Naive thymus-derived CD4-positive, alpha-beta T cell (primary cell): ENCODE measurements around the gene SLC1A1. TPM values are rescaled to one million over a fixed set of nuclear protein-coding genes. Genes with fewer than 3 reads are reported as not detected.

Experiments
- ATAC-seq: fragments of 150-1000 bp; cut with Tn5 transposase; 2 replicates; pipeline ENCODE4 v1.10.0; 2021; ENCODE audit warnings: mild to moderate bottlenecking, moderate library complexity
- CTCF ChIA-PET: fragments of 350-600 bp; sonication (Branson Sonifier 250); formaldehyde crosslinking; loops from one replicate; lab custom pipeline; 2021; ENCODE audit warnings: antibody characterized with exemption; lab: Charles Lee
- POLR2A ChIA-PET: fragments of 350-600 bp; sonication (Branson Sonifier 250); formaldehyde crosslinking; loops from one replicate; lab custom pipeline; 2021; ENCODE audit warnings: antibody characterized with exemption, inconsistent platforms; lab: Charles Lee
- DNase-seq, 9 donors: peaks; one replicate each; pipeline versions ENCODE4 v3.0.0 to v3.0.0-alpha.2; 2020 to 2022; ENCODE audit warnings: mixed read lengths in 1 of 9
- H3K27ac ChIP-seq: one replicate; pipeline ENCODE4 v1.7.0; 2013; ENCODE audit warnings: mild to moderate bottlenecking, low read depth, low read length, moderate library complexity
- H3K27me3 ChIP-seq, 2 donors: one replicate each; pipeline ENCODE4 v1.7.0; 2013; ENCODE audit warnings: low read length in 2 of 2, mild to moderate bottlenecking in 2 of 2, moderate library complexity in 2 of 2; ENCODE audit not compliant: control insufficient read depth in 2 of 2, insufficient read depth in 2 of 2
- H3K36me3 ChIP-seq, 3 experiments: 1 replicate in 2 of 3; 2 replicates in 1 of 3; pipeline ENCODE4 v1.7.0; 2013; ENCODE audit warnings: low read length in 3 of 3, mild to moderate bottlenecking in 3 of 3, moderate library complexity in 1 of 3; ENCODE audit not compliant: insufficient read depth in 3 of 3, control insufficient read depth in 2 of 3
- H3K4me1 ChIP-seq, 2 donors: one replicate each; pipeline ENCODE4 v1.7.0; 2013; ENCODE audit warnings: low read length in 2 of 2, mild to moderate bottlenecking in 2 of 2, moderate library complexity in 1 of 2; ENCODE audit not compliant: control insufficient read depth in 2 of 2, insufficient read depth in 2 of 2
- H3K4me3 ChIP-seq: 2 replicates; pipeline ENCODE4 v1.7.0; 2013; ENCODE audit warnings: mild to moderate bottlenecking, low read length
- H3K9me3 ChIP-seq, 3 experiments: 1 replicate in 2 of 3; 2 replicates in 1 of 3; pipeline ENCODE4 v1.7.0; 2013; ENCODE audit warnings: low read length in 3 of 3; ENCODE audit not compliant: control insufficient read depth in 2 of 3
- H3K27ac Mint-ChIP-seq, 9 donors: one replicate each; pipeline ENCODE4 v1.8.0; 2020 to 2022; ENCODE audit warnings: mixed read lengths in 9 of 9, mild to moderate bottlenecking in 8 of 9, moderate library complexity in 5 of 9, inconsistent platforms in 2 of 9
- H3K27me3 Mint-ChIP-seq, 5 donors: one replicate each; pipeline ENCODE4 v1.8.0; 2021 to 2022; ENCODE audit warnings: mixed read lengths in 5 of 5, mild to moderate bottlenecking in 1 of 5
- H3K36me3 Mint-ChIP-seq, 5 donors: one replicate each; pipeline ENCODE4 v1.8.0; 2020 to 2022; ENCODE audit warnings: mixed read lengths in 5 of 5, mild to moderate bottlenecking in 3 of 5, inconsistent platforms in 1 of 5
- H3K4me1 Mint-ChIP-seq, 7 donors: one replicate each; pipeline ENCODE4 v1.8.0; 2020 to 2022; ENCODE audit warnings: mixed read lengths in 7 of 7, mild to moderate bottlenecking in 3 of 7, inconsistent platforms in 1 of 7
- H3K4me3 Mint-ChIP-seq, 10 donors: one replicate each; pipeline ENCODE4 v1.8.0; 2020 to 2022; ENCODE audit warnings: mild to moderate bottlenecking in 10 of 10, mixed read lengths in 10 of 10, moderate library complexity in 6 of 10, inconsistent platforms in 2 of 10
- H3K9me3 Mint-ChIP-seq, 11 donors: one replicate each; pipeline ENCODE4 v1.8.0; 2020 to 2022; ENCODE audit warnings: mixed read lengths in 11 of 11, mild to moderate bottlenecking in 4 of 11, inconsistent platforms in 1 of 11, moderate library complexity in 1 of 11
- intact Hi-C, 2 donors: fragments of 100-400 bp; cut with micrococcal nuclease; formaldehyde crosslinking; loops; one replicate each; pipeline ENCODE4 v1.15.1; 2023
- polyA plus RNA-seq, 2 donors: library from polyadenylated mRNA; unstranded; fragments of 300-500 nt; fragmentation: Illumina TruSeq; gene quantifications; one replicate each; pipeline ENCODE4 v1.2.3, GENCODE V29; 2021
- total RNA-seq, 6 experiments: library from RNA in 5 of 6; stranded (reverse) in 5 of 6; gene quantifications; 1 replicate in 5 of 6; 2 replicates in 1 of 6; pipeline ENCODE4 v1.2.3 and lab custom pipeline; 2021 to 2026

Gene SLC1A1
- total and polyA plus RNA-seq, 7 experiments from 2014 or later, result 0.12 TPM; not detected in 6

DNA sequence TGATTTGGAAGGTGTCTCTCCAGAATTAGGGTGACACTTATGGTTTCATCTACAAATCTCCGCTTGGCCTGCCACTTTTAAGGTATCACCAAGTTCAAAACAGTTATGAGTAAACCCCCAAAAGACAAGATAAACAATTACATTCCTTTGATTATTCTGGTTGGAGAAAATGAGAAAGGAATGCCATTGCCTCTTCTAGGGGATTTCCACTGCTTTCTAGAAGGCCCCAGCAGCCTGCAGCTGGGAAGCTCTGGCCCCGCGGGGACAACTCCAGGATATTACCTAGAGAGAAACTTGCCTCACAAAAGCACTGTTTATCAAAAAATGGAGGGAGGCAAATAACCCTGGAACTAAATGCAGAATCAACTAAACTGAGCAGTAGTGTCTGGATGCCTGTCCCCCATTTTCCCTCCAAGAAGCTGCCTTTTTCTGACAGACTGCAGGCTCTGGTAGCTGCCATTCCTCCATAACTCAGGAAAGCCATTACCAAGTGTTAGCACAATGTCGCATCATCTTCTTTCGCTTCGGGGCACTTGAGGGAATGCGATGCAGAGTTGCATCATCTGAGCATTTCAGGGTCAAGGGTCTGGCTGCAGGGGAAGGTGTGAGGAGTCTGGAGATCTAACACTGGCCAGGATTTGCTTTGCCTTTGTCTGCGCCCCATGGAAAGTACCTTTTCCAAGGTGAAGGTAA lies 100.3 kb downstream of the SLC1A1 start:
- H3K36me3 Mint-ChIP-seq, result peaks cover 0 to 20% (median 5%) of the 10 kb centered on the region in 5 donors

DNA sequence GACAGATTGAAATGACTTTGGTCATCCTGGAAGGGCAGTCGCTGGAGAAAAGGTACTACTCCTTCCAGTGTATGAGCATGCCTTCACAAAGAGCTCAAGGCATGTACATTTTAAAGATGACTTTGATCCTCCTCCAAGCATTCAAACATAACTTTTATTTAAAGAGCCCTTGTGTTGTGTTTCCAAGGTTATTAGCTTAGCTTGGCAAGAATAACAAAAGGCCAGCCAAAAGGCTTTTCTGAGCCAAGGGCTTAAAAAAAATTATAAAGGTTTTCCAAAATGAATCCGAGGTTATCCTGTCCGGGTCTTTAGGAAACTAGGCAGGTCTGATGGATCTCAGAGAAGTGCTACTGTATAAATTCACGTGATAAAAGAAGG lies 100.8 kb downstream of the SLC1A1 start:
- DNase-seq (no peak), ATAC-seq (no peak)
- ChIA-PET POLR2A (interaction anchor here (0.6 to 1.5 kb wide), 2 partner anchors 18 to 181 kb away, joined by 4 to 5 read pairs; no protein-coding TSS in a partner anchor), CTCF (no interaction called here)
- H3K36me3 ChIP-seq, result no peaks in the 10 kb centered on the region
- H3K36me3 Mint-ChIP-seq, result peaks cover 0 to 20% (median 5%) of the 10 kb centered on the region in 5 donors
- H3K9me3 Mint-ChIP-seq, result peaks cover 0 to 6% (median 0%) of the 10 kb centered on the region in 11 donors
- no peak overlapping the region for H3K4me3 Mint-ChIP-seq
- H3K4me1 Mint-ChIP-seq, result peaks cover 11 to 32% (median 26%) of the 10 kb centered on the region in 7 donors
- intact Hi-C loops, result no loop called here
- H3K27ac ChIP-seq, result no peak overlapping the region
- no peaks in the 10 kb centered on the region for H3K27me3 ChIP-seq
- peak overlapping the region in 2 of 9 donors; percentile 8 to 30 for H3K27ac Mint-ChIP-seq
- no peak overlapping the region for H3K4me3 ChIP-seq
- peaks cover 0 to 8% (median 0%) of the 10 kb centered on the region in 5 donors for H3K27me3 Mint-ChIP-seq
- H3K4me1 ChIP-seq, result peaks cover 9 to 17% of the 10 kb centered on the region in 2 donors
- H3K9me3 ChIP-seq, result no peaks in the 10 kb centered on the region

More for the DNA sequence above, 100.3 kb downstream of the SLC1A1 start:
- H3K36me3 ChIP-seq, result no peaks in the 10 kb centered on the region
- intact Hi-C loops, result no loop called here
- Mint-ChIP-seq H3K9me3 (peaks cover 0 to 6% (median 0%) of the 10 kb centered on the region in 11 donors), H3K4me1 (peaks cover 8 to 26% (median 21%) of the 10 kb centered on the region in 7 donors), H3K27ac (peak overlapping the region in 1 of 9 donors; percentile 8), H3K4me3 (no peak overlapping the region), H3K27me3 (peaks cover 0 to 8% (median 0%) of the 10 kb centered on the region in 5 donors)
- no peak for DNase-seq
- ATAC-seq, result no peak
- peaks cover 3 to 12% of the 10 kb centered on the region in 2 donors for H3K4me1 ChIP-seq
- no peak overlapping the region for H3K27ac ChIP-seq
- no peaks in the 10 kb centered on the region for H3K27me3 ChIP-seq
- ChIA-PET POLR2A (interaction anchor here (0.6 to 1.5 kb wide), 2 partner anchors 17 to 181 kb away, joined by 4 to 5 read pairs; no protein-coding TSS in a partner anchor), CTCF (no interaction called here)
- H3K4me3 ChIP-seq, result no peak overlapping the region
- no peaks in the 10 kb centered on the region for H3K9me3 ChIP-seq

DNA sequence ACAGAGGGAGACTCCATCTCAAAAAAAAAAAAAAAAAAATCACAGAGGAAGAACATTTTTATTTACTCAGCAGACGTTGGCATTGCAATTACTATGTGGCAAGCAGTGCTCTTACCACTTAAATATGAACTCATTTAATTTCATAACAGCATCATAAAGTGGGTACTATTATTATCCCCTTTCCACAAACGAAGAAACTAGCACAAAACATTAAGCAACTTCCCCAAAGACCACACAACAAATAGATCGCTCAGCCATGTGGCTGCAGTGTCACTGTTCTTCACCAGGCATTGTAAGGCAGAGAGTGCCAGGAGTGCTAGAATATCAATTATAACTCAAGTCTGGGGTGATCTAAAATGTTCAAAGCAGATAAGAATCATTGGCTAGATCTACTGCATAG lies 102.0 kb downstream of the SLC1A1 start:
- intact Hi-C loops, result no loop called here
- Mint-ChIP-seq H3K27me3 (peaks cover 0 to 7% (median 0%) of the 10 kb centered on the region in 5 donors), H3K4me3 (no peak overlapping the region), H3K36me3 (peaks cover 0 to 20% (median 5%) of the 10 kb centered on the region in 5 donors), H3K9me3 (peaks cover 0 to 6% (median 0%) of the 10 kb centered on the region in 11 donors), H3K27ac (peak overlapping the region in 2 of 9 donors; percentile 0 to 7), H3K4me1 (peaks cover 20 to 43% (median 35%) of the 10 kb centered on the region in 7 donors)
- DNase-seq, result no peak
- Histone ChIP-seq H3K4me1 (peaks cover 19 to 26% of the 10 kb centered on the region in 2 donors), H3K4me3 (no peak overlapping the region), H3K27ac (no peak overlapping the region), H3K27me3 (no peaks in the 10 kb centered on the region), H3K36me3 (no peaks in the 10 kb centered on the region), H3K9me3 (no peaks in the 10 kb centered on the region)
- ChIA-PET CTCF (no interaction called here), POLR2A (interaction anchor here (0.6 to 1.3 kb wide), 2 partner anchors 19 to 23 kb away, joined by 3 to 8 read pairs; no protein-coding TSS in a partner anchor)
- no peak for ATAC-seq

GRCh38 chr9:4592886-4593285 lies 102.6 kb downstream of the SLC1A1 start:
- H3K27me3 Mint-ChIP-seq, result peaks cover 0 to 5% (median 0%) of the 10 kb centered on the region in 5 donors
- Histone ChIP-seq H3K4me1 (peaks cover 23 to 32% of the 10 kb centered on the region in 2 donors), H3K36me3 (no peaks in the 10 kb centered on the region), H3K27me3 (no peaks in the 10 kb centered on the region), H3K4me3 (no peak overlapping the region), H3K9me3 (no peaks in the 10 kb centered on the region), H3K27ac (no peak overlapping the region)
- ChIA-PET CTCF (interaction anchor here (1.2 kb wide), 1 partner anchor 20 kb away, joined by 3 read pairs; no protein-coding TSS in a partner anchor), POLR2A (interaction anchor here (0.6 to 1.3 kb wide), 2 partner anchors 20 to 22 kb away, joined by 3 to 8 read pairs; no protein-coding TSS in a partner anchor)
- H3K4me1 Mint-ChIP-seq, result peaks cover 21 to 49% (median 41%) of the 10 kb centered on the region in 7 donors
- no peak overlapping the region for H3K4me3 Mint-ChIP-seq
- H3K27ac Mint-ChIP-seq, result peak overlapping the region in 3 of 9 donors; percentile 7 to 83 (median 46)
- peaks cover 0 to 6% (median 0%) of the 10 kb centered on the region in 11 donors for H3K9me3 Mint-ChIP-seq
- DNase-seq (no peak), ATAC-seq (no peak)
- peaks cover 0 to 20% (median 5%) of the 10 kb centered on the region in 5 donors for H3K36me3 Mint-ChIP-seq
- intact Hi-C loops, result no loop called here

- H3K4me3 Mint-ChIP-seq, result peak overlapping the region in 2 of 10 donors; percentile 40 to 69
These were observed 104.3 kb downstream of the SLC1A1 start for GRCh38 chr9:4594545-4594944.

DNA sequence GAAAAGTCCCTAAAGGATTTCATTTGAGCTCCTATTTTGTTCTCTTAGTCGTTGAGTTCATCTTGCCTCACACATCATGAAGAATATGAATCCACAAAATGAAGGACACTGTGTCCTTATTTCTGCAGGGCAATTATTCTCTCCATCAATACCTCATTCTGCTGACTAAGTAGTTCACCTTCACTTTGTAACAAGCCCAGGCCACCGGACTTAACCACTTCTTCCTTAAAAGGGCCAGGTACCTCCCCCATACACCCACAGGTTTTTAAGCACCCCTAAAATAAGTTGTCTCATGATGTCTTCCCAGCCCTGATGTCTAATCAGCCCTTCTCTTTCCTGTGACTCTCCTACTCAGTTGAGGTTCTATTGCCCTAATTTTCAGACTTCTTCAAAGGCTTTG lies 104.7 kb downstream of the SLC1A1 start:
- no peak overlapping the region for H3K4me3 ChIP-seq
- peak overlapping the region in 8 of 9 donors; percentile 93 to 99 (median 98) for H3K27ac Mint-ChIP-seq
- no peaks in the 10 kb centered on the region for H3K27me3 ChIP-seq
- H3K4me1 ChIP-seq, result peaks cover 27 to 42% of the 10 kb centered on the region in 2 donors
- H3K36me3 Mint-ChIP-seq, result peaks cover 0 to 19% (median 6%) of the 10 kb centered on the region in 5 donors
- peak overlapping the region; percentile 74 for H3K27ac ChIP-seq
- intact Hi-C loops, result loop anchor here in 1 of 2 donors (5.0 kb wide), 2 partner anchors 103 to 213 kb away; partner anchors contain the start of gene SLC1A1
- no peaks in the 10 kb centered on the region for H3K9me3 ChIP-seq
- H3K4me1 Mint-ChIP-seq, result peaks cover 24 to 63% (median 50%) of the 10 kb centered on the region in 7 donors
- no peak for ATAC-seq
- peaks cover 0 to 5% (median 0%) of the 10 kb centered on the region in 5 donors for H3K27me3 Mint-ChIP-seq
- ChIA-PET POLR2A (interaction anchor here (2.1 to 2.2 kb wide), 2 partner anchors 12 to 71 kb away, joined by 7 to 10 read pairs; partner anchors contain the start of gene SPATA6L), CTCF (interaction anchor here (0.6 kb wide), 1 partner anchor 277 kb away, joined by 3 read pairs; no protein-coding TSS in a partner anchor)
- DNase-seq, result no peak
- H3K9me3 Mint-ChIP-seq, result peaks cover 0 to 6% (median 0%) of the 10 kb centered on the region in 11 donors
- peak overlapping the region in 5 of 10 donors; percentile 11 to 69 (median 40) for H3K4me3 Mint-ChIP-seq
- no peaks in the 10 kb centered on the region for H3K36me3 ChIP-seq

More at GRCh38 chr9:4594545-4594944, 104.3 kb downstream of the SLC1A1 start:
- POLR2A ChIA-PET, result interaction anchor here (1.3 to 2.2 kb wide), 3 partner anchors 11 to 71 kb away, joined by 4 to 10 read pairs (median 7); partner anchors contain the start of gene SPATA6L
- no peaks in the 10 kb centered on the region for H3K36me3 ChIP-seq
- ATAC-seq (no peak), DNase-seq (no peak)
- no peaks in the 10 kb centered on the region for H3K27me3 ChIP-seq
- H3K9me3 ChIP-seq, result no peaks in the 10 kb centered on the region
- peaks cover 21 to 58% (median 46%) of the 10 kb centered on the region in 7 donors for H3K4me1 Mint-ChIP-seq
- no peak overlapping the region for H3K4me3 ChIP-seq
- peaks cover 0 to 5% (median 0%) of the 10 kb centered on the region in 5 donors for H3K27me3 Mint-ChIP-seq
- no peak overlapping the region for H3K27ac ChIP-seq
- peaks cover 0 to 15% (median 5%) of the 10 kb centered on the region in 5 donors for H3K36me3 Mint-ChIP-seq
- H3K27ac Mint-ChIP-seq, result peak overlapping the region in 8 of 9 donors; percentile 93 to 99 (median 98)
- intact Hi-C loops, result no loop called here
- peaks cover 0 to 6% (median 0%) of the 10 kb centered on the region in 11 donors for H3K9me3 Mint-ChIP-seq
- CTCF ChIA-PET, result interaction anchor here (0.6 kb wide), 1 partner anchor 276 kb away, joined by 3 read pairs; no protein-coding TSS in a partner anchor
- H3K4me1 ChIP-seq, result peaks cover 23 to 37% of the 10 kb centered on the region in 2 donors
